H1 (cell line): Measurements from ENCODE around the gene DYRK1A.

Source experiments
- EZH2 ChIP-seq: fragments of 200-600 bp; sonication (generic); IDR thresholded peaks from 2 replicates; pipeline ENCODE4 v1.7.1; 2012; ENCODE audit warnings: low read depth, mild to moderate bottlenecking, moderate library complexity, low read length, inconsistent platforms; ENCODE audit not compliant: severe bottlenecking
- GTF2F1 ChIP-seq: IDR thresholded peaks from 2 replicates; pipeline ENCODE4 v1.6.1; 2012; ENCODE audit warnings: low read depth, low read length, improper control_type of control experiment, borderline replicate concordance

DNA sequence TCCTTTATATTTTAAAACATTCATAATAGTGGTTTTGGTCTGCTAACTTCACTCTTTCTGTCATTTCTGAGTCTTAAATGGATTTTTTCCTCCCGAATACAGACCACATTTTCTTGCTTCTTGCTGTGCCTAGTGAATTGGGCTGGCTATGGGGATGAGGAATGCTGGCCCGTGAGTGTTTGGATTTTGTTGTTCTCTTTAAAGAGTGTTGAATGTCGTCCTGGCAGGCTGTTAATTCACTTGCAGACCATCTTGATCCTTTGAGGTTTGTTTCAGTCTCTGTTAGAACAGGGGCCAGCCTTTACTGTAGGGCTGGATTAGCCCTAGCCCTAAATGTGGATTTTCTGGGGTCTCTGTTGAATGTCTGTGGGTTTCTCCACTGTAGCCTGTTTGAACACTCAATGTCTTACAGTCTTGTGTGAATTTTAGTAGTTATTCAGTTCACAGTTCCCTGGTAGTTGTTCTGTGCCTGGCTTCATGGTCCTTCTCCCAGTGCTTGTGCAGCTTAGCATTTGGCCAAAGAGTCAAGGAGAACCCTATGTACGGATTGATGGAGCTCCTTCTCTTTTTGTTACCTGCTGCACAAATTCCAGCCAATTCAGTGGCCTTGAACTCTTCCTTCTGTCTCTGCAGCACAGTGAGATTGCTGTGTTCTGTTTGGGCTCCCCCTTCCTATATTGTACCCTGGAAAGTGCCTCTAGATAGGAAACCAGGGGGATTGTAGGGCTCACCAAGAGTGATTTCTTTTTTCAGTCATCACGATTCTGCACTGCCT is 95.7 kb downstream of the DYRK1A start:
- TF ChIP-seq GTF2F1 (no peak), EZH2 (no peak)
